Activated CD4-positive, alpha-beta memory T cell treated with anti-CD3 and anti-CD28 coated beads, Interleukin-2, amount 10 ng/mL, durations not matched to agents 7 days and 5 days (primary cell): ENCODE measurements around the gene KRT38. TPM values are rescaled to one million over a fixed set of nuclear protein-coding genes. Genes with fewer than 3 reads are reported as not detected.

Source experiments
- CTCF ChIA-PET: fragments of 350-600 bp; sonication (Branson Sonifier 250); formaldehyde crosslinking; loops from one replicate; lab custom pipeline; 2021; ENCODE audit warnings: antibody characterized with exemption, inconsistent platforms; lab: Charles Lee
- POLR2A ChIA-PET: fragments of 350-600 bp; sonication (Branson Sonifier 250); formaldehyde crosslinking; loops from one replicate; lab custom pipeline; 2021; ENCODE audit warnings: antibody characterized with exemption; lab: Charles Lee
- DNase-seq: peaks from one replicate; pipeline ENCODE4 v3.0.0-alpha.2; 2020
- H3K27ac Mint-ChIP-seq: one replicate; pipeline ENCODE4 v1.8.0; 2021; ENCODE audit warnings: mild to moderate bottlenecking, mixed read lengths
- H3K27me3 Mint-ChIP-seq: one replicate; pipeline ENCODE4 v1.8.0; 2021; ENCODE audit warnings: mixed read lengths
- H3K36me3 Mint-ChIP-seq: one replicate; pipeline ENCODE4 v1.8.0; 2021; ENCODE audit warnings: low read depth, mixed read lengths
- H3K4me1 Mint-ChIP-seq: one replicate; pipeline ENCODE4 v1.8.0; 2021; ENCODE audit warnings: mixed read lengths
- H3K4me3 Mint-ChIP-seq: one replicate; pipeline ENCODE4 v1.8.0; 2021; ENCODE audit warnings: mild to moderate bottlenecking, mixed read lengths
- H3K9me3 Mint-ChIP-seq: one replicate; pipeline ENCODE4 v1.8.0; 2021; ENCODE audit warnings: mixed read lengths
- total RNA-seq, 2 experiments: library from RNA; stranded (reverse); gene quantifications; one replicate each; pipeline ENCODE4 v1.2.3, GENCODE V29; 2021

The KRT38 gene
- total RNA-seq, 2 experiments from 2014 or later = not detected

- Mint-ChIP-seq H3K9me3 (no peaks in the 10 kb centered on the region), H3K36me3 (no peaks in the 10 kb centered on the region), H3K4me3 (no peak overlapping the region), H3K4me1 (no peaks in the 10 kb centered on the region), H3K27ac (no peak overlapping the region), H3K27me3 (peaks cover 4% of the 10 kb centered on the region)
- ChIA-PET POLR2A (no interaction called here), CTCF (interaction anchor here (1.1 kb wide), 1 partner anchor 21 kb away, joined by 3 read pairs; no protein-coding TSS in a partner anchor)
- DNase-seq = no peak
These were observed 36.4 kb upstream of the KRT38 start for GRCh38 chr17:41476866-41477815.

DNA sequence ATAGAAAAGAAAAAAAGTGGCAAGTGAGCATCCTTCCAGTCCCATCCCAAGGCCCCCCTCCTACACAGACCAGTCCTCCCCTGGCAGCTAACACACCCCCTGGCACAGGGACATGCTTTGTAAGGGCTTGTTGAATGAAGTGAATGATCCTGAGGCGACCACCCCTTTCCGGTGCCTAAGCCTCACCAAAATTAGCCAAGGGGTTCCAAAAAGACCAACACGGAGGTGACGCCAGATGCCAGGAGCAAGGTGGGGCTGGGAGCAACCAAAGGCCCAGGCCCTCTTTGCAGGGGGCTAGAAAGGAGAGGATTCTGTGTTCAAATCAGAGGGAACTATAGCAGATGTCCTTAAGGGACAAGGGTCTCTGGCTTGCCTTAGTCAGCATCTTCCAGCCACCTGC, 34.6 kb upstream of the KRT38 start:
- peaks cover 8% of the 10 kb centered on the region for H3K27me3 Mint-ChIP-seq
- ChIA-PET POLR2A (no interaction called here), CTCF (no interaction called here)
- H3K4me1 Mint-ChIP-seq = no peaks in the 10 kb centered on the region
- no peak overlapping the region for H3K27ac Mint-ChIP-seq
- DNase-seq = no peak
- no peak overlapping the region for H3K4me3 Mint-ChIP-seq
- H3K36me3 Mint-ChIP-seq = no peaks in the 10 kb centered on the region
- H3K9me3 Mint-ChIP-seq = no peaks in the 10 kb centered on the region

DNA sequence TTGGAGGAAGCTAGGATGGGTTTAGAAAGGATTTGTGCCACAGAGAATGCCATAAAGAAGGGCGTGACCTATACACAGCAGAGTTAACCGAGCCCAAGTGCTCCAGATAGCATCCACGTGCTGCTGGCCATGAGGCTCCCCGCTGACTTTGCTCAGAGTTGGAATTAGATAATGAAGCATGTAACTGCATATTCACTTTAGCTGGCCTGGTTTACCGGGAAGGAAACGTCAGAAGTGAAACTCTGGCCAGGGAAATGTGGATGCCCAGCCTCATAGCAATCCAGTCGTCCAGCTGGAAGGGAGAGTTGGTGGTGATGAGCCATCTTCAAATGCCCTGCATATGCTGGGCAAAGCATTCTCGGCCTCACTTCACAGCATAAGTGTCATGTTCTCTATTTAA, 34.1 kb upstream of the KRT38 start:
- ChIA-PET POLR2A (no interaction called here), CTCF (interaction anchor here (1.4 kb wide), 1 partner anchor 74 kb away, joined by 3 read pairs; no protein-coding TSS in a partner anchor)
- Mint-ChIP-seq H3K9me3 (no peaks in the 10 kb centered on the region), H3K36me3 (no peaks in the 10 kb centered on the region), H3K27me3 (peaks cover 8% of the 10 kb centered on the region), H3K4me1 (no peaks in the 10 kb centered on the region), H3K27ac (no peak overlapping the region), H3K4me3 (no peak overlapping the region)
- DNase-seq = no peak

- H3K4me3 Mint-ChIP-seq = no peak overlapping the region
- ChIA-PET CTCF (no interaction called here), POLR2A (no interaction called here)
- no peak for DNase-seq
- H3K4me1 Mint-ChIP-seq = no peaks in the 10 kb centered on the region
- no peak overlapping the region for H3K27ac Mint-ChIP-seq
- H3K9me3 Mint-ChIP-seq = no peaks in the 10 kb centered on the region
- peaks cover 8% of the 10 kb centered on the region for H3K27me3 Mint-ChIP-seq
- H3K36me3 Mint-ChIP-seq = no peaks in the 10 kb centered on the region
These were observed 27.6 kb upstream of the KRT38 start for GRCh38 chr17:41468346-41468745.

DNA sequence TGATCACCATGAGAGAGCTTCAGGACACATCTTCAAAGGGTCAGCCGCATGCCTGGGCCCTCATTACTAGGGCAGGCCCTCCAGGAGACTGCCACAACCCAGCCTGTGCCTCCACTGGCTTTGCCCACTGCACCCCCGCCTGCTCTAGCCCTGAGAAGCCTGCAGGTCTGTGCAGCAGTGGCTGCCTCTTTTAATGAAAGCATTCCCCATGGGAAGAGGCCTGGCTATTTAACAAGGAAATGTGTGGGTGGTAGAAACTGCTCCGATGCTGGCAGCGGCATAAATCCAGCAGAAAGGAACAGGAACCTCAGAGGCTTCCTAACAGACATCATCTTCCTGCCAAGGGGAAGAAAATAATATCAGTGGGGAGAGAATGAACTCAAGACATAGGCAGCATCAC, 26.8 kb upstream of the KRT38 start:
- Mint-ChIP-seq H3K4me3 (no peak overlapping the region), H3K36me3 (no peaks in the 10 kb centered on the region), H3K27ac (no peak overlapping the region), H3K27me3 (peaks cover 6% of the 10 kb centered on the region), H3K4me1 (no peaks in the 10 kb centered on the region), H3K9me3 (no peaks in the 10 kb centered on the region)
- POLR2A ChIA-PET = no interaction called here
- no peak for DNase-seq
- CTCF ChIA-PET = no interaction called here

GRCh38 chr17:41466988-41467387, 26.2 kb upstream of the KRT38 start, which contains the start of gene KRT32:
Gene KRT32, minus strand, starts transcription at chr17:41467386. Its CDS starts 61 bp downstream, at chr17:41467325.
- Mint-ChIP-seq H3K4me3 (no peak within 1 kb of the TSS), H3K27ac (no peak within 1 kb of the TSS), H3K4me1 (no peaks in the 10 kb centered on the region), H3K36me3 (no peaks in the 10 kb centered on the region), H3K9me3 (no peaks in the 10 kb centered on the region), H3K27me3 (peaks cover 6% of the 10 kb centered on the region)
- POLR2A ChIA-PET = no interaction called here
- no peak for DNase-seq
- CTCF ChIA-PET = no interaction called here

DNA sequence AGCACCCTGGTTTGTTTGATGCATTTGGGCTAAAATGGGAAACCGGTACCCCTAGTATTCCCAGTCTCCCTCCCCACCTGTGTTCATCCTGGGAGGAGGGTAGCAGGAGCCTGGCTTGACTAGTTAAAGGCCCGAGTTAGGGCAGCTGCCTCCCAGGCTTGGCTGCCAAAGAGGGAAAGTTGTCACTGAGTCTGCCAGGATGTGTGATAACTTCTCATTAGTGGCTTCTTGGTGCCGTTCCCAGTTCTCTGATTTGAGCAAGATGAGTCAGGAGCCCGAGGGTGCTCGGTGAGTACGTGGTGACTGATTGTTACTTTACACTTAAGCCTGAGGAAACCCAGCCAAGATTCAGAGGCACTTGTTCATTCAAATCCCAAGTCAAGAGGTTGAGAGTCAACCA, 23.9 kb upstream of the KRT38 start:
- ChIA-PET CTCF (no interaction called here), POLR2A (no interaction called here)
- no peak for DNase-seq
- Mint-ChIP-seq H3K9me3 (no peaks in the 10 kb centered on the region), H3K27me3 (peaks cover 3% of the 10 kb centered on the region), H3K36me3 (no peaks in the 10 kb centered on the region), H3K27ac (no peak overlapping the region), H3K4me1 (no peaks in the 10 kb centered on the region), H3K4me3 (no peak overlapping the region)

DNA sequence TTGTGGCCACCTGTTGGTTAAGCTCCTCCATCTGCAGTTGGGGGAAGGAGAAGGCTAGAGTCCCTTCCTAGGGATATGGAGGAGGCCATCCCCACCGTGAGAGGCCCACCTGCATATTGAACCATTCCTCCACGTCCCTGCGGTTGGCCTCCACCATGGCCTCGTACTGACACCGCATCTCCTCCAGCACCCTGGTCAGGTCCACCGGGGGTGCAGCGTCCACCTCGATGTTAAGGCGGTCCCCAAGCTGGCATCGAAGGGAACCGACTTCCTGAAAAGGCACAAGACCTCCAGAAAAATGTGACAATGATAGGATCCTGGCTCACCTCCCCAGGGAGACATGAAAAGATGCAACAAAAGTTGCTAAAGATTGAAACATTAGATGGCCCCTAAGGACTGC, 23.4 kb upstream of the KRT38 start:
- no peaks in the 10 kb centered on the region for H3K9me3 Mint-ChIP-seq
- H3K36me3 Mint-ChIP-seq = no peaks in the 10 kb centered on the region
- H3K4me3 Mint-ChIP-seq = no peak overlapping the region
- H3K27me3 Mint-ChIP-seq = peaks cover 3% of the 10 kb centered on the region
- ChIA-PET POLR2A (no interaction called here), CTCF (interaction anchor here (1.2 kb wide), 1 partner anchor 85 kb away, joined by 4 read pairs; no protein-coding TSS in a partner anchor)
- H3K27ac Mint-ChIP-seq = no peak overlapping the region
- no peak for DNase-seq
- no peaks in the 10 kb centered on the region for H3K4me1 Mint-ChIP-seq

GRCh38 chr17:41463746-41464145, 23.0 kb upstream of the KRT38 start:
- no peak overlapping the region for H3K27ac Mint-ChIP-seq
- H3K4me1 Mint-ChIP-seq = no peaks in the 10 kb centered on the region
- H3K36me3 Mint-ChIP-seq = no peaks in the 10 kb centered on the region
- H3K27me3 Mint-ChIP-seq = peaks cover 3% of the 10 kb centered on the region
- H3K9me3 Mint-ChIP-seq = no peaks in the 10 kb centered on the region
- no peak for DNase-seq
- no peak overlapping the region for H3K4me3 Mint-ChIP-seq
- POLR2A ChIA-PET = no interaction called here
- CTCF ChIA-PET = interaction anchor here (1.2 kb wide), 1 partner anchor 86 kb away, joined by 4 read pairs; no protein-coding TSS in a partner anchor

DNA sequence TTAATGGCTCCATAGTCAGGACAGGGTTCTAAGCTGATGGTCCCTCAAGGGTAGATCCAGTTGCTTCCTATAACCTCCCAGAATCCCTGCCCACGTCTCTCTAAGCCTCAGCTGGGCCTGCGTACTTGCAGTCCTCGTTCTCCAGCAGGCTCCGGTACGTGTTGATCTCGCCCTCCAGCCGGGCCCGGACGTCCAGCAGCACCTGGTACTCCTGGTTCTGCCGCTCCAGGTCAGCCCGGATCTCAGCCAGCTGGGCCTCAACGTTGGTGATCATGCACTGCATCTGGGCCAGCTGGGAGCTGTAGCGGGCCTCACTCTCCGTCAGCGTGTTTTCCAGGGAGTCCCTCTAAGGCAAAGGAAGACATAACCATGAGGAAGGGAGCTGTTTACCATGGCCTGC, 21.9 kb upstream of the KRT38 start:
- CTCF ChIA-PET = interaction anchor here (0.7 kb wide), 1 partner anchor 114 kb away, joined by 4 read pairs; no protein-coding TSS in a partner anchor
- H3K4me1 Mint-ChIP-seq = no peaks in the 10 kb centered on the region
- peaks cover 1% of the 10 kb centered on the region for H3K27me3 Mint-ChIP-seq

GRCh38 chr17:41457676-41458075, 16.9 kb upstream of the KRT38 start:
- no peak overlapping the region for H3K4me3 Mint-ChIP-seq
- no peaks in the 10 kb centered on the region for H3K36me3 Mint-ChIP-seq
- DNase-seq = no peak
- no peaks in the 10 kb centered on the region for H3K9me3 Mint-ChIP-seq
- POLR2A ChIA-PET = no interaction called here
- no peaks in the 10 kb centered on the region for H3K27me3 Mint-ChIP-seq
- H3K4me1 Mint-ChIP-seq = no peaks in the 10 kb centered on the region
- CTCF ChIA-PET = no interaction called here
- H3K27ac Mint-ChIP-seq = no peak overlapping the region

More for the DNA sequence above, 21.9 kb upstream of the KRT38 start:
- Mint-ChIP-seq H3K4me3 (no peak overlapping the region), H3K36me3 (no peaks in the 10 kb centered on the region), H3K27ac (no peak overlapping the region), H3K9me3 (no peaks in the 10 kb centered on the region)
- POLR2A ChIA-PET = no interaction called here
- no peak for DNase-seq

GRCh38 chr17:41456204-41456603, 15.4 kb upstream of the KRT38 start:
- Mint-ChIP-seq H3K27ac (no peak overlapping the region), H3K9me3 (no peaks in the 10 kb centered on the region), H3K27me3 (no peaks in the 10 kb centered on the region), H3K4me1 (no peaks in the 10 kb centered on the region), H3K4me3 (no peak overlapping the region), H3K36me3 (no peaks in the 10 kb centered on the region)
- ChIA-PET CTCF (no interaction called here), POLR2A (no interaction called here)
- DNase-seq = no peak

DNA sequence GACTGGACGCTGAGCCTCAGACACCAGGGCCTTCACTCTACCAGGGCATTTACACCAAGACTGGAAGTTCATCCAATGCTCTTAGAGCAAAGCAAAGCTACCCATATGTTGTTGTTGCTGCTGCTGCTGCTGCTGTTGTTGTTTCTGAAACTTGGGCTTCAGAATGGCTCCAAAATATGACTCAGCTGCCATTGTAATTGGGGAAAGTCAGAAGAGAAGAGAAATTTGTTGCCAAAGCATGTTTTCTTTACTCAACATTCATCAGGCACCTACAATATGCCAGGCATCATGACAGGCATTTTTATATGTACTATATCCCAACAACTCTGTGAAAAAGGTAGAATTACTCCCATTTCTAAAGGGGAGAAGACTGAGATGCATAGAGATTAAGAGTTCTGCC, 14.5 kb upstream of the KRT38 start:
- ChIA-PET CTCF (no interaction called here), POLR2A (no interaction called here)
- Mint-ChIP-seq H3K36me3 (no peaks in the 10 kb centered on the region), H3K27me3 (no peaks in the 10 kb centered on the region), H3K9me3 (no peaks in the 10 kb centered on the region), H3K27ac (no peak overlapping the region), H3K4me1 (no peaks in the 10 kb centered on the region), H3K4me3 (no peak overlapping the region)
- DNase-seq = no peak
